Endothelial cell of umbilical vein (primary cell): ENCODE measurements around the gene ATG10.

Experiments used
- CTCF ChIP-seq, 2 donors: IDR thresholded peaks; 1 replicate in 1 of 2; 2 replicates in 1 of 2; pipeline ENCODE4 v1.5.1; 2011; ENCODE audit warnings: low read length in 2 of 2, mild to moderate bottlenecking in 2 of 2, moderate library complexity in 2 of 2, control low read depth in 1 of 2, inconsistent platforms in 1 of 2, low read depth in 1 of 2; ENCODE audit not compliant: insufficient read depth in 1 of 2; ENCODE audit errors: extremely low read depth in 1 of 2
- EZH2 ChIP-seq: IDR thresholded peaks from 2 replicates; pipeline ENCODE4 v1.6.1; 2012; ENCODE audit warnings: borderline replicate concordance, low read depth, mild to moderate bottlenecking, moderate library complexity, low read length, inconsistent platforms; ENCODE audit not compliant: severe bottlenecking
- FOS ChIP-seq: IDR thresholded peaks from 2 replicates; pipeline ENCODE4 v1.6.1; 2011; ENCODE audit warnings: mild to moderate bottlenecking, low read length, moderate library complexity, borderline replicate concordance; ENCODE audit not compliant: insufficient read depth
- GATA2 ChIP-seq: IDR thresholded peaks from 2 replicates; pipeline ENCODE4 v1.7.0; 2011; ENCODE audit warnings: low read depth, mild to moderate bottlenecking, moderate library complexity, mixed read lengths, low read length; ENCODE audit not compliant: insufficient read length, insufficient read depth
- JUN ChIP-seq: IDR thresholded peaks from 2 replicates; pipeline ENCODE4 v1.6.1; 2011; ENCODE audit warnings: borderline replicate concordance, low read depth; ENCODE audit not compliant: insufficient read length, insufficient read depth
- MAX ChIP-seq: IDR thresholded peaks from 2 replicates; pipeline ENCODE4 v1.6.1; 2011; ENCODE audit not compliant: insufficient read depth, insufficient read length
- MYC ChIP-seq: IDR thresholded peaks from one replicate; pipeline ENCODE4 v1.6.1; 2011; ENCODE audit warnings: mild to moderate bottlenecking, low read depth, low read length
- POLR2A ChIP-seq: IDR thresholded peaks from 2 replicates; pipeline ENCODE4 v1.6.1; 2012; ENCODE audit warnings: low read depth, mild to moderate bottlenecking, control low read depth, low read length
- POLR2AphosphoS5 ChIP-seq: IDR thresholded peaks from 2 replicates; pipeline ENCODE4 v1.6.1; 2012; ENCODE audit warnings: low read depth, mild to moderate bottlenecking, control low read depth, low read length, moderate library complexity; ENCODE audit not compliant: insufficient read depth

DNA sequence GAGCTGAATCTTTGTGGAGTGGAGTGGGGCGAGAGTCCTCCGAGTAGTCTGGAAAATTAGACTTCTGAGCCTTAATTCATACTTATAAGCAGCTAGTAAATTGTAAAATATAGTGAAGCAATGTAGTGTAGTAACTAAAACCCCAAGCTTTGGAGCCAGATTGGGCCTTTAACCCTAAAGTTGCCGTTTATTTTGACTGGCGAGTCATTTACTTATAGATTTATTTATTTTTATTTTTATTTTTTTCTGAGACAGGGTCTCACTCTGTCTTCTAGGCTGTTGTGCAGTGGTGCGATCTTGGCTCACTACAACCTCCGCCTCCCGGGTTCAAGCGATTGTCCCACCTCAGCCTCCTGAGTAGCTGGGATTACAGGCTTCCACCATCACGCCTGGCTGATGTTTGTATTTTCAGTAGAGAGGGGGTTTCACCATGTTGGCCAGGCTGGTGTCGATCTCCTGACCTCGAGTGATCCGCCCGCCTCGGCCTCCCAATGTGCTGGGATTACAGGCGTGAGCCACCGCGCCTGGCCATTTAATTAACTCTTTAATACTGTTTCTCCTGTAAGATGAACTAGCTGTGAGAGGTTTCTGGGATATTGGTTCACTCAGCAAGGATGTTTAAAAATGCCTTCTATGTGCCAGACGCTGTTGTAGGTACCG is 307.0 kb downstream of the ATG10 start:
- TF ChIP-seq EZH2: no peak
- TF ChIP-seq POLR2A: no peak
- TF ChIP-seq CTCF (IDR thresholded peaks at IDR 0.05; ENCODE audit: extremely low read depth in 1 of 2, insufficient read depth in 1 of 2, low read depth in 1 of 2, low read length in 2 of 2): no peak
- TF ChIP-seq POLR2AphosphoS5: no peak
- TF ChIP-seq MAX: no peak
- no peak for TF ChIP-seq FOS
- no peak for TF ChIP-seq GATA2
- TF ChIP-seq JUN: no peak
- TF ChIP-seq MYC: no peak
